GM23338 (cell line): ENCODE data around the gene DARS2.

ENCODE experiments used
- CTCF ChIP-seq, 2 experiments: fragments of 200-600 bp in 1 of 2; sonication (generic) in 1 of 2; conservative IDR thresholded peaks; 2 replicates each; pipeline versions ENCODE4 v1.5.1 to v1.6.1; 2016 to 2017; ENCODE audit warnings: antibody characterized with exemption in 2 of 2, low read depth in 2 of 2, mild to moderate bottlenecking in 2 of 2, moderate library complexity in 1 of 2
- EZH2 ChIP-seq: fragments of 200-600 bp; sonication (generic); IDR thresholded peaks from one replicate; pipeline ENCODE4 v1.8.0; 2017; ENCODE audit warnings: antibody characterized with exemption, mild to moderate bottlenecking, low read depth; ENCODE audit not compliant: unreplicated experiment
- EZH2phosphoT487 ChIP-seq: fragments of 200-600 bp; sonication (generic); IDR thresholded peaks from one replicate; pipeline ENCODE4 v1.8.1; 2018; ENCODE audit warnings: antibody characterized with exemption; ENCODE audit not compliant: unreplicated experiment
- POLR2AphosphoS5 ChIP-seq: IDR thresholded peaks from 2 replicates; pipeline ENCODE4 v1.6.1; 2016; ENCODE audit warnings: antibody characterized with exemption, low read depth

- no peak for TF ChIP-seq CTCF (conservative IDR thresholded peaks at IDR 0.05; ENCODE audit: low read depth in 2 of 2)
- TF ChIP-seq EZH2 = no peak
- no peak for TF ChIP-seq EZH2phosphoT487
- no peak for TF ChIP-seq POLR2AphosphoS5
Measured at GRCh38 chr1:173853074-173853473, 28.6 kb downstream of the DARS2 start.
